Measurements from ENCODE around the gene HS2ST1. TPM values are rescaled to one million over a fixed set of nuclear protein-coding genes. Genes with fewer than 3 reads are reported as not detected.

The HS2ST1 gene
- total RNA-seq, 3 donors from 2014 or later: 17.7 to 18.0 (median 17.8) TPM

GRCh38 chr1:87106144-87106543, 191.7 kb downstream of the HS2ST1 start:
- intact Hi-C loops (cut with DNase I; ENCODE audit: low total_unique reads): no loop called here
- DNase-seq (ENCODE audit: low spot score in 2 of 2): no peak
- no peaks in the 10 kb centered on the region for H3K4me1 ChIP-seq
- no peak overlapping the region for H3K4me3 ChIP-seq
- H3K27me3 ChIP-seq: no peaks in the 10 kb centered on the region
- H3K36me3 ChIP-seq: no peaks in the 10 kb centered on the region
- H3K27ac ChIP-seq: no peak overlapping the region
- no peak for TF ChIP-seq POLR2AphosphoS5 (IDR thresholded peaks at IDR 0.05)
- TF ChIP-seq CTCF (IDR thresholded peaks at IDR 0.05): no peak
- TF ChIP-seq POLR2A (IDR thresholded peaks at IDR 0.05): no peak
- H3K9me3 ChIP-seq: no peaks in the 10 kb centered on the region

GRCh38 chr1:87106867-87107266, 192.4 kb downstream of the HS2ST1 start:
- H3K4me1 ChIP-seq: no peaks in the 10 kb centered on the region
- H3K27me3 ChIP-seq: no peaks in the 10 kb centered on the region
- DNase-seq (ENCODE audit: low spot score in 2 of 2): no peak
- intact Hi-C loops (cut with DNase I; ENCODE audit: low total_unique reads): no loop called here
- no peak overlapping the region for H3K27ac ChIP-seq
- no peak overlapping the region for H3K4me3 ChIP-seq
- no peaks in the 10 kb centered on the region for H3K9me3 ChIP-seq
- H3K36me3 ChIP-seq: no peaks in the 10 kb centered on the region
- no peak for TF ChIP-seq POLR2A (IDR thresholded peaks at IDR 0.05)
- TF ChIP-seq POLR2AphosphoS5 (IDR thresholded peaks at IDR 0.05): no peak

GRCh38 chr1:87108228-87108627, 193.8 kb downstream of the HS2ST1 start:
- intact Hi-C loops (cut with DNase I; ENCODE audit: low total_unique reads): no loop called here
- Histone ChIP-seq H3K36me3 (no peaks in the 10 kb centered on the region), H3K27ac (no peak overlapping the region), H3K4me1 (no peaks in the 10 kb centered on the region), H3K27me3 (no peaks in the 10 kb centered on the region), H3K9me3 (no peaks in the 10 kb centered on the region), H3K4me3 (no peak overlapping the region)
- no peak for DNase-seq (ENCODE audit: low spot score in 2 of 2)
- TF ChIP-seq POLR2A (IDR thresholded peaks at IDR 0.05) (no peak), POLR2AphosphoS5 (IDR thresholded peaks at IDR 0.05) (no peak), CTCF (IDR thresholded peaks at IDR 0.05) (no peak)

GRCh38 chr1:87108814-87109411, 194.5 kb downstream of the HS2ST1 start:
- intact Hi-C loops (cut with DNase I; ENCODE audit: low total_unique reads): no loop called here
- Histone ChIP-seq H3K4me1 (no peaks in the 10 kb centered on the region), H3K9me3 (no peaks in the 10 kb centered on the region), H3K27ac (no peak overlapping the region), H3K36me3 (no peaks in the 10 kb centered on the region), H3K4me3 (no peak overlapping the region), H3K27me3 (no peaks in the 10 kb centered on the region)
- DNase-seq (ENCODE audit: low spot score in 2 of 2): no peak
- TF ChIP-seq POLR2AphosphoS5 (IDR thresholded peaks at IDR 0.05): no peak

GRCh38 chr1:87111659-87112371, 197.4 kb downstream of the HS2ST1 start:
- H3K27me3 ChIP-seq: no peaks in the 10 kb centered on the region
- intact Hi-C loops (cut with DNase I; ENCODE audit: low total_unique reads): no loop called here
- DNase-seq (ENCODE audit: low spot score in 2 of 2): no peak
- H3K4me3 ChIP-seq: no peak overlapping the region
- no peak overlapping the region for H3K27ac ChIP-seq
- no peaks in the 10 kb centered on the region for H3K9me3 ChIP-seq
- TF ChIP-seq CTCF (IDR thresholded peaks at IDR 0.05): no peak
- no peak for TF ChIP-seq POLR2AphosphoS5 (IDR thresholded peaks at IDR 0.05)
- no peak for TF ChIP-seq POLR2A (IDR thresholded peaks at IDR 0.05)
- H3K4me1 ChIP-seq: no peaks in the 10 kb centered on the region
- no peaks in the 10 kb centered on the region for H3K36me3 ChIP-seq

GRCh38 chr1:87113313-87113712, 198.9 kb downstream of the HS2ST1 start:
- DNase-seq (ENCODE audit: low spot score in 2 of 2): no peak
- TF ChIP-seq POLR2A (IDR thresholded peaks at IDR 0.05) (no peak), CTCF (IDR thresholded peaks at IDR 0.05) (no peak), POLR2AphosphoS5 (IDR thresholded peaks at IDR 0.05) (no peak)
- intact Hi-C loops (cut with DNase I; ENCODE audit: low total_unique reads): no loop called here

More at GRCh38 chr1:87113313-87113712, 198.9 kb downstream of the HS2ST1 start:
- no peaks in the 10 kb centered on the region for H3K27me3 ChIP-seq
- H3K4me3 ChIP-seq: no peak overlapping the region
- no peaks in the 10 kb centered on the region for H3K4me1 ChIP-seq
- no peaks in the 10 kb centered on the region for H3K36me3 ChIP-seq
- H3K27ac ChIP-seq: no peak overlapping the region
- H3K9me3 ChIP-seq: no peaks in the 10 kb centered on the region

Data from breast epithelium (tissue), 4 donors.